ENCODE data around the gene LHX6.

Gene LHX6

DNA sequence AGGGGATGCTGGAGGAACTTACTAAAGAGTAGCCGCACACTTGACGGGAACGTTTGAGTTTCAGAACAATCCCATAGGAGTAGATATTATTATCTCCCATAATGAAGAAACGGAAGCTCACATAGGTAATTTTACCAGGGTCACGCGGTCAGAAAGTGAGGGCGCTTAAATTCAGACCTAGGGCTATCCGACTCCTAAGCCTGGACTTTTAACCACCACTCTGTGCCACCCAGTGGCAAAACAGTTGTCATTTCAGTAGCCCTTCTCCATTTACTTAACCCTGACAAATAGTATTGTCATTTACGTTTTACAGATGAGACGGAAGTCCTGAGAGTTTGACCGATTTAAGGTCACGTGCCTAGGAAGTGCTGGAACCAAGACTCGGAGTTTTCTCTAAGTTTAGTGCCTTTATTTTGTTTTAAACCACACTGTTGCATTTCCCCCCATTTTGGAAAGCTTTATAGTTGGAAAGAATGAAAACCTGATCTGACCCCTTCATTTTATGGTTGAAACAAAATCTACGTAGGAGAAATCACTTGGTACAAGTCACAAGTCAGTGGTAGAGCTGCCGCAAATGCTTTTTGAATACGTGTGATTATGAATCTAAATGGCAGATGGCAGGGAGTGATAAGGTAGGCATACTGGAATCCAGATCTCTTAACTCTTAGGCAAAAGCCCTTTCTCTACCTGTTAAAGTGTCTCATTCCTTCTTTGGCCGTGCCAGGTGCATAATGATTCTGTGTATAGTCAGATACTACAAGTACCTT lies 36.6 kb upstream of the LHX6 start:
- DNase-seq (ENCODE audit: low read depth), result no peak
- TF ChIP-seq, protein P1, sequence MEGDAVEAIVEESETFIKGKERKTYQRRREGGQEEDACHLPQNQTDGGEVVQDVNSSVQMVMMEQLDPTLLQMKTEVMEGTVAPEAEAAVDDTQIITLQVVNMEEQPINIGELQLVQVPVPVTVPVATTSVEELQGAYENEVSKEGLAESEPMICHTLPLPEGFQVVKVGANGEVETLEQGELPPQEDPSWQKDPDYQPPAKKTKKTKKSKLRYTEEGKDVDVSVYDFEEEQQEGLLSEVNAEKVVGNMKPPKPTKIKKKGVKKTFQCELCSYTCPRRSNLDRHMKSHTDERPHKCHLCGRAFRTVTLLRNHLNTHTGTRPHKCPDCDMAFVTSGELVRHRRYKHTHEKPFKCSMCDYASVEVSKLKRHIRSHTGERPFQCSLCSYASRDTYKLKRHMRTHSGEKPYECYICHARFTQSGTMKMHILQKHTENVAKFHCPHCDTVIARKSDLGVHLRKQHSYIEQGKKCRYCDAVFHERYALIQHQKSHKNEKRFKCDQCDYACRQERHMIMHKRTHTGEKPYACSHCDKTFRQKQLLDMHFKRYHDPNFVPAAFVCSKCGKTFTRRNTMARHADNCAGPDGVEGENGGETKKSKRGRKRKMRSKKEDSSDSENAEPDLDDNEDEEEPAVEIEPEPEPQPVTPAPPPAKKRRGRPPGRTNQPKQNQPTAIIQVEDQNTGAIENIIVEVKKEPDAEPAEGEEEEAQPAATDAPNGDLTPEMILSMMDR (IDR thresholded peaks at IDR 0.05; ENCODE audit: low read depth, low read length, missing control alignments), result no peak
- in situ Hi-C loops (cut with HindIII; ENCODE audit: low sequenced_read_pairs), result no loop called here
- H3K4me3 ChIP-seq (ENCODE audit: low read depth, low read length), result peak overlapping the region; percentile 91

- in situ Hi-C loops (cut with HindIII; ENCODE audit: low sequenced_read_pairs), result no loop called here
- peak within 1 kb of the TSS; percentile 91 for H3K4me3 ChIP-seq (ENCODE audit: low read depth, low read length)
- peak; percentile 71 for DNase-seq (ENCODE audit: low read depth)
- TF ChIP-seq, protein P1 (IDR thresholded peaks at IDR 0.05; ENCODE audit: low read depth, low read length, missing control alignments), result no peak
Observed at GRCh38 chr9:122264360-122265148, 35.8 kb upstream of the LHX6 start, which contains the start of the genes MRRF and RBM18. Gene MRRF, plus strand, starts transcription at chr9:122264882. Its CDS starts 6,010 bp downstream, at chr9:122270892. Gene RBM18, minus strand, starts transcription at chr9:122264840. Its CDS starts 3,348 bp downstream, at chr9:122261492.

- H3K4me3 ChIP-seq (ENCODE audit: low read depth, low read length), result peak overlapping the region; percentile 91
- in situ Hi-C loops (cut with HindIII; ENCODE audit: low sequenced_read_pairs), result no loop called here
- no peak for DNase-seq (ENCODE audit: low read depth)
- TF ChIP-seq, protein P1 (IDR thresholded peaks at IDR 0.05; ENCODE audit: low read depth, low read length, missing control alignments), result no peak
Observed at GRCh38 chr9:122263699-122264349, 35.1 kb upstream of the LHX6 start.

DNA sequence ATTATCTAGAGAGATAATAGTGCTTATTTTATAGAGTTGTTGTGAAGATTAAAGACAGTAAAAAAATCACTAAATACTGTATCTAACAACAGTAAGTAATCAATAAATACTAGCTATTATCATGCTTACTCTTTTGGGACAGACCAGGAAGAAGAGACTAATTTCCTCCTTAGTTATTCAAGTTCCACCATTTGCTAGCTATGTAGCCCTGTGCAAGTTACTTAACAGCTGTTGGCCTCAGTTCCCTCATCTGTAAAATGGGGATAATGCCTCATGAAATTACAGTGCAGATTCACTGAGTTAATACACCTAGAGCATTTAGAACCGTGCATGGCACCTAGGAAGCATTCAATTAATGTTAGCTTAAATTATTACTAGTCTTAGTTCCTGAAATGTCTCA lies 33.3 kb upstream of the LHX6 start:
- no peak for DNase-seq (ENCODE audit: low read depth)
- H3K4me3 ChIP-seq (ENCODE audit: low read depth, low read length), result no peak overlapping the region
- in situ Hi-C loops (cut with HindIII; ENCODE audit: low sequenced_read_pairs), result no loop called here
- TF ChIP-seq, protein P1 (IDR thresholded peaks at IDR 0.05; ENCODE audit: low read depth, low read length, missing control alignments), result no peak

GRCh38 chr9:122261469-122261881 lies 32.7 kb upstream of the LHX6 start:
- in situ Hi-C loops (cut with HindIII; ENCODE audit: low sequenced_read_pairs), result no loop called here
- TF ChIP-seq, protein P1 (IDR thresholded peaks at IDR 0.05; ENCODE audit: low read depth, low read length, missing control alignments), result no peak
- H3K4me3 ChIP-seq (ENCODE audit: low read depth, low read length), result no peak overlapping the region
- no peak for DNase-seq (ENCODE audit: low read depth)

- no peak for DNase-seq (ENCODE audit: low read depth)
- no peak overlapping the region for H3K4me3 ChIP-seq (ENCODE audit: low read depth, low read length)
- TF ChIP-seq, protein P1 (IDR thresholded peaks at IDR 0.05; ENCODE audit: low read depth, low read length, missing control alignments), result no peak
- in situ Hi-C loops (cut with HindIII; ENCODE audit: low sequenced_read_pairs), result no loop called here
Observed at GRCh38 chr9:122258886-122259415, 30.2 kb upstream of the LHX6 start.

All from astrocyte of the cerebellum (primary cell).